Measurements from ENCODE around the gene PLA2G4E. TPM values are rescaled to one million over a fixed set of nuclear protein-coding genes. Genes with fewer than 3 reads are reported as not detected.
A peak's percentile ranks its signal among the peaks of the same experiment; 100 is the strongest.

PLA2G4E gene
- total and polyA plus RNA-seq, 2 experiments from 2014 or later: 0.06 TPM; not detected in 1

GRCh38 chr15:41952013-41952563, 68.8 kb downstream of the PLA2G4E start:
- no peak for DNase-seq (ENCODE audit: low read depth in 1 of 2, low spot score in 1 of 2)
- H3K4me3 ChIP-seq: no peak overlapping the region
- no peaks in the 10 kb centered on the region for H3K27me3 ChIP-seq
- H3K27ac ChIP-seq: no peak overlapping the region
- no peak for TF ChIP-seq CTCF (IDR thresholded peaks at IDR 0.05; ENCODE audit: low read depth, low read length)
- H3K9me3 ChIP-seq (ENCODE audit: low read depth): no peaks in the 10 kb centered on the region
- H3K4me1 ChIP-seq (ENCODE audit: low read depth): peaks cover 36% of the 10 kb centered on the region
- H3K36me3 ChIP-seq: peaks cover 13% of the 10 kb centered on the region

- DNase-seq (ENCODE audit: low read depth in 1 of 2, low spot score in 1 of 2): no peak
Observed at GRCh38 chr15:41951571-41951970, 69.3 kb downstream of the PLA2G4E start.

GRCh38 chr15:41950489-41950888, 70.4 kb downstream of the PLA2G4E start:
- H3K4me3 ChIP-seq: no peak overlapping the region
- peak overlapping the region; percentile 86 for H3K27ac ChIP-seq
- peaks cover 27% of the 10 kb centered on the region for H3K4me1 ChIP-seq (ENCODE audit: low read depth)
- no peaks in the 10 kb centered on the region for H3K27me3 ChIP-seq
- DNase-seq (ENCODE audit: low read depth in 1 of 2, low spot score in 1 of 2): no peak
- H3K9me3 ChIP-seq (ENCODE audit: low read depth): no peaks in the 10 kb centered on the region
- TF ChIP-seq CTCF (IDR thresholded peaks at IDR 0.05; ENCODE audit: low read depth, low read length): no peak
- peaks cover 13% of the 10 kb centered on the region for H3K36me3 ChIP-seq

More at GRCh38 chr15:41951571-41951970, 69.3 kb downstream of the PLA2G4E start:
- no peak for TF ChIP-seq CTCF (IDR thresholded peaks at IDR 0.05; ENCODE audit: low read depth, low read length)
- Histone ChIP-seq H3K9me3 (ENCODE audit: low read depth) (no peaks in the 10 kb centered on the region), H3K4me3 (no peak overlapping the region), H3K27ac (no peak overlapping the region), H3K27me3 (no peaks in the 10 kb centered on the region), H3K4me1 (ENCODE audit: low read depth) (peaks cover 31% of the 10 kb centered on the region), H3K36me3 (peaks cover 13% of the 10 kb centered on the region)

- Histone ChIP-seq H3K36me3 (peaks cover 13% of the 10 kb centered on the region), H3K4me3 (no peak overlapping the region), H3K4me1 (ENCODE audit: low read depth) (peaks cover 23% of the 10 kb centered on the region), H3K27me3 (no peaks in the 10 kb centered on the region), H3K27ac (peak overlapping the region; percentile 86), H3K9me3 (ENCODE audit: low read depth) (no peaks in the 10 kb centered on the region)
- no peak for TF ChIP-seq CTCF (IDR thresholded peaks at IDR 0.05; ENCODE audit: low read depth, low read length)
- DNase-seq (ENCODE audit: low read depth in 1 of 2, low spot score in 1 of 2): no peak
Observed at GRCh38 chr15:41950127-41950483, 70.7 kb downstream of the PLA2G4E start.

GRCh38 chr15:41949401-41950126, 71.3 kb downstream of the PLA2G4E start:
- H3K4me3 ChIP-seq: no peak overlapping the region
- peak overlapping the region; percentile 86 for H3K27ac ChIP-seq
- H3K27me3 ChIP-seq: no peaks in the 10 kb centered on the region
- H3K9me3 ChIP-seq (ENCODE audit: low read depth): no peaks in the 10 kb centered on the region
- peak; percentile 39 to 71 for DNase-seq (ENCODE audit: low read depth in 1 of 2, low spot score in 1 of 2)
- peaks cover 13% of the 10 kb centered on the region for H3K36me3 ChIP-seq
- no peak for TF ChIP-seq CTCF (IDR thresholded peaks at IDR 0.05; ENCODE audit: low read depth, low read length)
- H3K4me1 ChIP-seq (ENCODE audit: low read depth): peaks cover 23% of the 10 kb centered on the region

Measured in cardiac muscle cell (in vitro differentiated cells and primary cell).